Pons (tissue), 1 donor: ENCODE measurements around the gene WDR45B.
"Not testable (repeated sequence)": the region's sequence is repeated elsewhere in the genome, so short reads cannot be mapped to it uniquely, and the experiment has no call there.

Source experiments
- DNase-seq: peaks from one replicate; pipeline ENCODE4 v3.0.0-alpha.2; 2016; ENCODE audit warnings: low spot score

WDR45B gene

GRCh38 chr17:82582709-82583108, 65.5 kb downstream of the WDR45B start:
- no peak for DNase-seq

- DNase-seq = no peak
These were observed 66.0 kb downstream of the WDR45B start for GRCh38 chr17:82582213-82582612.

GRCh38 chr17:82579969-82580368, 68.3 kb downstream of the WDR45B start:
- not testable (repeated sequence) for DNase-seq

- no peak for DNase-seq
These were observed 70.9 kb downstream of the WDR45B start for GRCh38 chr17:82577300-82577699.

GRCh38 chr17:82575581-82576221, 72.5 kb downstream of the WDR45B start:
- not testable (repeated sequence) for DNase-seq

- DNase-seq = no peak
These were observed 74.2 kb downstream of the WDR45B start for GRCh38 chr17:82574041-82574440.

- DNase-seq = no peak
These were observed 76.4 kb downstream of the WDR45B start for GRCh38 chr17:82571855-82572254.

- DNase-seq = no peak
These were observed 78.0 kb downstream of the WDR45B start for GRCh38 chr17:82570277-82570676.

GRCh38 chr17:82569621-82570020, 78.6 kb downstream of the WDR45B start:
- DNase-seq = no peak

GRCh38 chr17:82568997-82569393, 79.2 kb downstream of the WDR45B start:
- DNase-seq = no peak

- no peak for DNase-seq
These were observed 81.0 kb downstream of the WDR45B start for GRCh38 chr17:82567286-82567685.

GRCh38 chr17:82566129-82566960, 81.9 kb downstream of the WDR45B start:
- DNase-seq = no peak

GRCh38 chr17:82565551-82565950, 82.7 kb downstream of the WDR45B start:
- DNase-seq = peak; percentile 50
